ENCODE results near the gene NLGN1. TPM values are rescaled to one million over a fixed set of nuclear protein-coding genes. Genes with fewer than 3 reads are reported as not detected.

The NLGN1 gene
- total and polyA plus RNA-seq, 2 of the 8 experiments (the other 6 are each of a cell fraction or from before 2014, with no cell fraction given): 7.8 to 14.8 TPM

GRCh38 chr3:174253196-174253823 is 855.8 kb downstream of the NLGN1 start (continued):
- no peak for TF ChIP-seq SIRT6 (IDR thresholded peaks at IDR 0.05; ENCODE audit: low read length)
- no peak for TF ChIP-seq HDAC6 (IDR thresholded peaks at IDR 0.05; ENCODE audit: low read depth, low read length)
- TF ChIP-seq RXRA (IDR thresholded peaks at IDR 0.05; ENCODE audit: insufficient read depth, low read depth, low read length): no peak
- no peak for TF ChIP-seq CHD1 (IDR thresholded peaks at IDR 0.05; ENCODE audit: low read depth, low read length)
- no peak for TF ChIP-seq POLR2A (IDR thresholded peaks at IDR 0.05; ENCODE audit: control extremely low read depth in 1 of 2, low read depth in 2 of 2, low read length in 2 of 2)
- no peak for TF ChIP-seq NRF1 (IDR thresholded peaks at IDR 0.05; ENCODE audit: low read depth, low read length)
- no peak for TF ChIP-seq SP4 (IDR thresholded peaks at IDR 0.05; ENCODE audit: low read length)
- no peak for TF ChIP-seq CBX5 (IDR thresholded peaks at IDR 0.05; ENCODE audit: low read depth, low read length)
- TF ChIP-seq HDAC2 (IDR thresholded peaks at IDR 0.05; ENCODE audit: borderline replicate concordance in 1 of 2, low read depth in 2 of 2, low read length in 2 of 2): no peak
